ENCODE data around the gene RNF212. TPM values are rescaled to one million over a fixed set of nuclear protein-coding genes. Genes with fewer than 3 reads are reported as not detected.

The RNF212 gene
- total and polyA plus RNA-seq, 2 of the 13 experiments (the other 11 are each of a cell fraction or from before 2014, with no cell fraction given) = not detected

GRCh38 chr4:1051472-1051871 lies 61.9 kb downstream of the RNF212 start (continued):
- no peak for TF ChIP-seq STAT6 (CRISPR knock-in tag; IDR thresholded peaks at IDR 0.05; ENCODE audit: borderline replicate concordance)
- TF ChIP-seq ZNF800 (CRISPR knock-in tag; IDR thresholded peaks at IDR 0.05) = no peak
- TF ChIP-seq ZNF768 (CRISPR knock-in tag; IDR thresholded peaks at IDR 0.05) = no peak
- TF ChIP-seq ZHX2 (IDR thresholded peaks at IDR 0.05; ENCODE audit: low read depth) = no peak
- no peak for TF ChIP-seq ZHX2 (CRISPR knock-in tag; IDR thresholded peaks at IDR 0.05; ENCODE audit: borderline replicate concordance)
- TF ChIP-seq FOXJ3 (CRISPR knock-in tag; IDR thresholded peaks at IDR 0.05; ENCODE audit: borderline replicate concordance) = no peak
- TF ChIP-seq ZNF280B (CRISPR knock-in tag; IDR thresholded peaks at IDR 0.05; ENCODE audit: borderline replicate concordance) = no peak
- TF ChIP-seq ZNF275 (CRISPR knock-in tag; IDR thresholded peaks at IDR 0.05; ENCODE audit: borderline replicate concordance) = no peak

Data from HepG2 (cell line).